ENCODE data around the gene UCP2.

GRCh38 chr11:74014880-74015279 is 32.2 kb upstream of the UCP2 start:
- TF ChIP-seq POLR2A (IDR thresholded peaks at IDR 0.05; ENCODE audit: low read depth, low read length), result no peak
- TF ChIP-seq POLR2AphosphoS5 (IDR thresholded peaks at IDR 0.05; ENCODE audit: low read depth, low read length), result no peak
- TF ChIP-seq TAF1 (IDR thresholded peaks at IDR 0.05; ENCODE audit: low read depth, low read length), result no peak
- no peak for TF ChIP-seq POU2F2 (IDR thresholded peaks at IDR 0.05; ENCODE audit: low read depth, low read length)
- TF ChIP-seq SPI1 (IDR thresholded peaks at IDR 0.05; ENCODE audit: low read depth, low read length), result no peak
- no peak for TF ChIP-seq PAX5 (IDR thresholded peaks at IDR 0.05; ENCODE audit: insufficient read depth, low read length, severe bottlenecking)

Measured in GM12891 (cell line).